RWPE2 (cell line): ENCODE data around the gene LPAR1.

Experiments
- ATAC-seq: fragments of 200-7000 bp; cut with Tn5 transposase; 3 replicates; pipeline ENCODE4 v1.9.1; 2021; ENCODE audit warnings: low read depth
- DNase-seq: peaks from one replicate; pipeline ENCODE4 v3.0.0-alpha.2; 2020; ENCODE audit warnings: low spot score
- H3K27ac ChIP-seq: fragments of 450-650 bp; 2 replicates; pipeline ENCODE4 v1.5.1; 2017; ENCODE audit warnings: mild to moderate bottlenecking; ENCODE audit not compliant: poor library complexity, severe bottlenecking
- H3K27me3 ChIP-seq: fragments of 250-450 bp; sonication (Bioruptor Pico); 2 replicates; pipeline ENCODE4 v1.5.1; 2021; ENCODE audit warnings: mild to moderate bottlenecking, moderate library complexity; ENCODE audit not compliant: insufficient read depth, poor library complexity, severe bottlenecking
- H3K36me3 ChIP-seq: fragments of 250-450 bp; sonication (Bioruptor Pico); 2 replicates; pipeline ENCODE4 v1.5.1; 2020; ENCODE audit warnings: low read depth, mild to moderate bottlenecking, moderate library complexity
- H3K4me1 ChIP-seq: fragments of 250-450 bp; sonication (Bioruptor Pico); 2 replicates; pipeline ENCODE4 v1.5.1; 2021; ENCODE audit warnings: mild to moderate bottlenecking, moderate library complexity; ENCODE audit not compliant: insufficient read depth, poor library complexity, severe bottlenecking
- H3K4me3 ChIP-seq: fragments of 250-450 bp; sonication (Bioruptor Pico); 2 replicates; pipeline ENCODE4 v1.5.1; 2021; ENCODE audit warnings: mild to moderate bottlenecking, moderate library complexity; ENCODE audit not compliant: severe bottlenecking
- H3K9me3 ChIP-seq: fragments of 250-450 bp; sonication (Bioruptor Pico); 2 replicates; pipeline ENCODE4 v1.5.1; 2021; ENCODE audit warnings: mild to moderate bottlenecking, moderate library complexity; ENCODE audit not compliant: severe bottlenecking
- CTCF ChIP-seq: fragments of 450-650 bp; IDR thresholded peaks from one replicate; pipeline ENCODE4 v1.5.1; 2017; ENCODE audit warnings: mild to moderate bottlenecking, moderate library complexity; ENCODE audit not compliant: poor library complexity, severe bottlenecking

The LPAR1 gene

DNA sequence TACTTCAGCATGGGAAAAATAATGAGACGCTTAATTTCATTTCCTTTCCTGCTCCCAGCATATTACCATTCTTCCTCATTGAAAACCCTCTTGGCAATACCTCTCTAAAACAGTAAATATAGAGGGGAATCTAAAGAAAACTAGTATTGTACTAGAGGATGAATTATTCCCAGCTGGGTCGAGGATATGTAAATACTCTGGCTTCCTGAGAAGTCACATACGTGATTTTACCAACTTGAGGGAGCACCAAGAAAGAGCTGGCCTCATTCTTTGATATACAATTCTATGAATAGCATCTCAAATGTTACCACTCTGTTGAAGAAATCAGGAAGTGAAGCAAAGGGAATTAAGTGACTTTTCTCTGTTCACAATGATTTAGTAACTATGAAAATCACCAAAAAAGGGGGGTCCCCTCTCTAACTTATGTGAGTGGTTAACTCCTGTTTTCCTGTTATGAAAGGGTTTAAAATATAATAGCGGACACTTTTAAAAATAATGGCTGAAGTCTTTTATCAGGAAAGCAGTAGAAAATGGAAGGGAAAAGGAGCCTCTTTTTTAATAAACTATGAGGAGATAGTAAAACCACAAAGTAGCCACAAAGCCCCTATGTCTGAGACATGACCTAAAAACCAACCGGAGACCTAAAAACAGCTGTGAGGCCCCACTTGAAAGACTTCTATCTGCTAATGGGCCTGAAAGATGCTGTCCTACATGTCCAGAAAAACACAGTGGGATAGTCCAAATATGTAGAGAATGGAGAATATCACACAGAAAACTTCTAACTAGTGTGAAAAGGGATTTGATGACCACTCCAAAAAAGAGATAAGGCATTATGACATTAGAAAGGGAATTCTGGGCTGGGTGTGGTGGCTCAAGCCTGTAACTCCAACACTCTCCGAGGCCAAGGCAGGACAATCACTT lies 42.6 kb downstream of the LPAR1 start:
- DNase-seq: no peak

GRCh38 chr9:110994771-110995241 lies 43.5 kb downstream of the LPAR1 start:
- peaks cover 7% of the 10 kb centered on the region for H3K9me3 ChIP-seq
- no peak for TF ChIP-seq CTCF
- no peak overlapping the region for H3K4me3 ChIP-seq
- no peak for DNase-seq
- ATAC-seq: no peak
- peaks cover 6% of the 10 kb centered on the region for H3K4me1 ChIP-seq
- no peaks in the 10 kb centered on the region for H3K27me3 ChIP-seq
- no peak overlapping the region for H3K27ac ChIP-seq
- H3K36me3 ChIP-seq: 0 out of 2 replicates have a peak, but pooled peaks cover 8% of the 10 kb centered on the region

More for the DNA sequence above, 42.6 kb downstream of the LPAR1 start:
- Histone ChIP-seq H3K27ac (no peak overlapping the region), H3K4me1 (peaks cover 6% of the 10 kb centered on the region), H3K27me3 (no peaks in the 10 kb centered on the region), H3K36me3 (0 out of 2 replicates have a peak, but pooled peaks cover 9% of the 10 kb centered on the region), H3K4me3 (no peak overlapping the region), H3K9me3 (peaks cover 2% of the 10 kb centered on the region)
- ATAC-seq: no peak
- TF ChIP-seq CTCF: no peak

- H3K27me3 ChIP-seq: no peaks in the 10 kb centered on the region
- peaks cover 13% of the 10 kb centered on the region for H3K9me3 ChIP-seq
- no peak for ATAC-seq
- H3K27ac ChIP-seq: no peak overlapping the region
- DNase-seq: no peak
- no peaks in the 10 kb centered on the region for H3K4me1 ChIP-seq
- no peak overlapping the region for H3K4me3 ChIP-seq
- no peak for TF ChIP-seq CTCF
- no peaks in the 10 kb centered on the region for H3K36me3 ChIP-seq
Measured at GRCh38 chr9:110990481-110990880, 47.8 kb downstream of the LPAR1 start.

DNA sequence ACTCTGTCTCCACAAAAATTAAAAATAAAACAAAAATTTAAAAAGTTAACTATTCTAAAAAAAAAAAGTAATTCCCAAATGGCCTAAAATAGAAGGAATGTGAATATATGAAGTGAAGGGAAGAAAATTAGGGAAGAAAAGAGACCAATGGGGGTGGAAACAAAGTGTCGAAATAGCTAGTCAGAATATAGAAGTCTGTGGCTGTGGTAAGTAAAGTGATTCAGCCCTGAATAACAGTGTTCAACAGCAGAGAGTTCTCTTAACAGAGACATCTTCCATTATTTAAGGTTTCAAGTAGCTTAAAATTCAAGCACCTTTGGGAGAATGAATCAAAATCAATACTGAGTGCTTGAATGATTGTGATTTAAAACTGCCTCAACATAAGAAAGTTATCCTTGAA lies 51.7 kb downstream of the LPAR1 start:
- DNase-seq (no peak), ATAC-seq (no peak)
- H3K27me3 ChIP-seq: no peaks in the 10 kb centered on the region
- H3K4me1 ChIP-seq: no peaks in the 10 kb centered on the region
- H3K27ac ChIP-seq: no peak overlapping the region
- H3K36me3 ChIP-seq: no peaks in the 10 kb centered on the region
- no peak for TF ChIP-seq CTCF
- H3K4me3 ChIP-seq: no peak overlapping the region
- peaks cover 13% of the 10 kb centered on the region for H3K9me3 ChIP-seq

DNA sequence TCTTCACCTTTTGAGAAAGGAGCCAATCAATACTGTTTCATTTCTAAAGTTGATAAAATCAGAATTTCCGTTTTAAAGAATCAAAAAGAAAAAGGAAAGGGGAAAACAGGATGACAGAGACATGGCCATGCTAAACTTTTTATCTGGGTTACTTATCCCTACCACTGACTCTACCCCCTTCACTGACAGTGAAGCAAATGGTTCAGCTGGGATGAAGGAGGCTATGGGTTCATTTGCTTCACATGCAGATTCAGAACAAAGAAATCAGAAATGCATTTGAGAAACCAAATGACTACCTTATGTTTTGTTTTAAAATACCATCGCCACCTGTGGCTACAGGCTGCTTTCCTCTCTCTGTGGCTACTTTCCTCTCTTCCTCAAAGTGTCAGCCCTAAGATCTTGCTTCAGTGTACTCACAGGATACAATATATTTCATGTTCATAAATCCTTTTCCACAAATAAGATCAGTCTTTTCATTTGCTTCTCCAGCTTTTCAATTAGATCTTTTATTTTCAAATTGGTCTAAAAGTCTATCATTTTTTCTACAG lies 53.3 kb downstream of the LPAR1 start:
- H3K36me3 ChIP-seq: no peaks in the 10 kb centered on the region
- H3K4me3 ChIP-seq: no peak overlapping the region
- ATAC-seq: no peak
- H3K4me1 ChIP-seq: no peaks in the 10 kb centered on the region
- no peaks in the 10 kb centered on the region for H3K27me3 ChIP-seq
- no peak overlapping the region for H3K27ac ChIP-seq
- peaks cover 7% of the 10 kb centered on the region for H3K9me3 ChIP-seq
- no peak for DNase-seq
- no peak for TF ChIP-seq CTCF
